T-helper 2 cell treated with Interferon-gamma antibody and Interleukin-4, amounts not matched to agents 100 ng/mL and 5 ng/mL, for 36 hours (primary cell): ENCODE data around the gene SEC23IP. TPM values are rescaled to one million over a fixed set of nuclear protein-coding genes. Genes with fewer than 3 reads are reported as not detected.
"Not testable (repeated sequence)": the region's sequence is repeated elsewhere in the genome, so short reads cannot be mapped to it uniquely, and the experiment has no call there.

ENCODE experiments used
- intact Hi-C: fragments of 100-400 bp; cut with micrococcal nuclease; formaldehyde crosslinking; loops from one replicate; pipeline ENCODE4 v1.15.1; 2023
- total RNA-seq: library from RNA; stranded (reverse); gene quantifications from 2 replicates; pipeline ENCODE4 v1.2.3, GENCODE V29; 2022

Gene SEC23IP
- total RNA-seq: 69.9 and 71.9 TPM in 2 replicates

- intact Hi-C loops: loop anchor here (1.0 kb wide), 2 partner anchors 20 to 295 kb away; partner anchors contain the start of gene MCMBP
These were observed at the start of gene SEC23IP for GRCh38 chr10:119892188-119893065. Gene SEC23IP, plus strand, starts transcription at chr10:119892730. Its CDS starts 53 bp downstream, at chr10:119892783.

DNA sequence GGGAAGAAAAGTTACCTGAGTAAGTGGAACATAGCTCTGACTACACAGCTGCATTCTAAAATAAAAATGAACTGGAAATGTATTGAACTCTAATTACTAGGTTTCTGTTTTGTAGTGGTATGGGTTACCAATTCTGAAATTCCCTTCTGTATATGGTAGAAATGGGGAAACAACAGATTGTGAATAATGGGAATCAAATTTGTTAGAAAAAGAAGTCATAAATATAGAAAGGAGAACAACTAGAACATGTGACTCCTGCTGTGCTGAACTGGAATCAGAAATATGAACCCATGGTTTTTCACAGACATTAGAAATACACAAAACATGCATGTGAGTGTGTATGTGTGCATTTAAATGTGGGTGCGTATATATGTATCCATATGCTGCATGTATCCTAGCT is 46.9 kb upstream of the SEC23IP start:
- intact Hi-C loops: no loop called here

DNA sequence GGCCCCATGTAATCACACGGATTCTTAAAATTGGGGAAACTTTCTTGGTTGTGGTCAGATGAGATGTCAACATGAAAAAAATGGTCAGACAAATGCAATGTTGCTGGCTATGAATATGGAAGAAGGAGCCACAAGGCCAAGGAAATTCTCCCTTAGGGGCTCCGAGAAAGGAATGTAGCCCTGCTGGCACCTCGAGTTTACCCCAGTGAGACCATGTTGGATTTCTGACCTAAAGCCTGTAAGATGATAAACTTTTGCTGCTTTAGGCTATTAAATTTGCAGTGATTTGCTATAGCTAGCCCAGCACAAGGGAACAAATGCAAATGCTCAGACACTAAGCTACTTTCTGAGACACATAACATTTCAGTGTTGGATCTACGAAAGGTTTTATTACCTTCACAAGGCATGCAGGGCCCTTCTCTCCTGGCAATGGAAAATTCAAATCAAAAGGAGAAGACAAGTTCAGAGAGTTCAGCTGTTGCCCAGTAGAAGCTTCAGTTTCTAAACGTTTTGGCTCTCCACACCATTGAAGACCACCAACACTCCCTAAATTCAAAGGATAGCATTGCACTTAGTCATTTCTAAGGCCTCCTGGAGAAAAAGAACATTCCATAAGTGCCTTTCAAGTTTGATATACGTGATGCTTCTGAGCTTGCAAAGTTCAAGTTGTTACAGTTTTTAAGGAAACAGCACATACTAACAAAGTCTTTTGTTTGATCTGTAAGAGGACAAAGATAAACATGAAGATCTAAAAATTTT is 43.3 kb upstream of the SEC23IP start:
- intact Hi-C loops: no loop called here

- intact Hi-C loops: no loop called here
These were observed 42.6 kb upstream of the SEC23IP start for GRCh38 chr10:119849944-119850343.

GRCh38 chr10:119852277-119852676 is 40.3 kb upstream of the SEC23IP start:
- intact Hi-C loops: no loop called here

DNA sequence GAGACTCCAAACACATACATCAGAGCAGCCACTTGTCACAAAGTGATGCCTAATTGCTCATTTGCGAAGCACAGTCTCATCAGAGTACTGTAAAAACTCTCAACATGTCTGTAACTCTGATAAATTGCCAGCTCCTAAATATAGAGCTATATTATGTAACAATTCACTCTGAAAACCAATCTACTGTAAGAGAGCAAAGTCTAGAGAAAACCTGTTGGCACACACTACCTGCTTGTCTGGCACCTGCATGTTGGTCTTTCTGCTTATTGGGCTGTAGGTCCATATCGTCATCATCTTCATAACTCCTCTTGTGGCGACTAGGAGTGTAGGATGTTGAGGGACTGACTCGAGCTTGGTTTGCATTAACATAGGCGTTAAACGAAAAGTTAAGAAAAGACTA is 39.7 kb upstream of the SEC23IP start:
- intact Hi-C loops: no loop called here

- intact Hi-C loops: no loop called here
These were observed 39.0 kb upstream of the SEC23IP start for GRCh38 chr10:119853574-119853973.

DNA sequence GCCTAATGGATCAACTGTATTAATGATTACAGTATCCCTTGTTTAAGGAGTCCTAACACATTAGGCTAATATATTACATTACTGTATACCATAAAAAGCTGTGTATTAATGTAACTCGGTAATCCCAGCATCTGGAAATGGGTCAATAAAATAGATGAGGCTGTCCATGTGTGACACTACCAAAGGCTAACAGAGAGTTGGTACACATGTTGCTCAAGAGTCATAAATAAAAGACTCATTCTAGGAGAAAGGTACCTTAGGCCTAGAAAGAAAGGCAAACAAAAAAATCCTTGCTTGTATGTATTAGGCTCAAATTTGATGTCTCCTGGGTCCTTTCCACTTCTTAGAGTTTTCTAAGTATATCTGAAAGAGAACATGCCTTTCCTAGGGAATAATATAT is 34.5 kb upstream of the SEC23IP start:
- intact Hi-C loops: no loop called here

- intact Hi-C loops: loop anchor here (1.0 kb wide), 2 partner anchors 109 to 173 kb away; no protein-coding TSS in a partner anchor
These were observed 32.9 kb upstream of the SEC23IP start for GRCh38 chr10:119859420-119860258.

DNA sequence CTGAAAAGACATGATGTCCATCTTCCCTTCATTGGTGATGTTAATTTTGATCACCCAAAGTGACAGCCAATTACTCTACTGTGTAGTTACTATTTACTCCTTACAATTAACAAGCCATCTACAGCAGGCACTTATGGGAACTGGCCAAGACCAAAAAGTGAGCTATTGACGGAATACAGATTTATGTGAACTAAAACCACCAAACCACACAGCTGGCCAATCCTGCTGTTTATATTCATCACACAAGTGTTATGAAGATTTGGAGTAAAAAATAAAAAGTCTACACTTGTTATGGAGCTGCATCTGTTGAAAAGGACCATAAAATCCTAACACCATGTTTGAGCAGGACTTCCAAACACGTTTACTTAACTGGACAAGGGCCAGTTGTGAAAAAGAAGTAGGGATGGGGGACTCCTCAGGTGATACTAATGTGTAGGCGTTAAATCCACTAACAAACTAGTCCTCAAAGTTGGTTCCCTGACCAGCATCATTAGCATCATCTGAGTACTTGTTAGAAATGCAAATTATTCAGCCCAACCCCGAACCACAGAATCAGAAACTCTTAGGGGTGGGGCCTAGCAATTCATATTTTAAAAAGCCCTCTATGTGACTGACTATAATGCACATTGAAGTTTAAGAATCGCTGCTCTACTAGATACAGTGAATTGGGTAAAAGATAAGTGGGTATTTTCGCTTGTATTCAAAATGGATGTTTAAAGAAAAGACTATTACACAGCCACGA is 31.5 kb upstream of the SEC23IP start:
- intact Hi-C loops: no loop called here

DNA sequence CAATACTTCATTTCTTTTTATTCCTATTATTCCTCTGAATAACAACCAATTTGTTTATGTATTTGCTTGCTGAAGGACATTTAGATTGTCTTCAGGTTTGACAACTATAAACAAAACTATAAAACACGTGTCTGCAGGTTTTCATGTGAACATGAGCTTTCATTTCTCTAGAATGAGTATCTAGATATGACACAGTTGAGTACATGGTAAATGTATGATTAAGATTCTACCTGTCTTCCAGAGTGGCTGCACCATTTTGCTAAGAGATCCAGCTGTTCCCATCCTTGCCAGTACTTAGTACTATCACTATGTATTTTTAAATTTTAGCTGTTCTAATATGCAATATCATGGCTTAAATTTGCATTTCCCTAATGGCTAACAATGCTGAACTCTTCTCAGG is 30.0 kb upstream of the SEC23IP start:
- intact Hi-C loops: no loop called here

GRCh38 chr10:119863951-119864565 is 28.5 kb upstream of the SEC23IP start:
- intact Hi-C loops: no loop called here

GRCh38 chr10:119865699-119866240 is 26.8 kb upstream of the SEC23IP start:
- intact Hi-C loops: no loop called here

- intact Hi-C loops: no loop called here
These were observed 25.2 kb upstream of the SEC23IP start for GRCh38 chr10:119867317-119867716.

DNA sequence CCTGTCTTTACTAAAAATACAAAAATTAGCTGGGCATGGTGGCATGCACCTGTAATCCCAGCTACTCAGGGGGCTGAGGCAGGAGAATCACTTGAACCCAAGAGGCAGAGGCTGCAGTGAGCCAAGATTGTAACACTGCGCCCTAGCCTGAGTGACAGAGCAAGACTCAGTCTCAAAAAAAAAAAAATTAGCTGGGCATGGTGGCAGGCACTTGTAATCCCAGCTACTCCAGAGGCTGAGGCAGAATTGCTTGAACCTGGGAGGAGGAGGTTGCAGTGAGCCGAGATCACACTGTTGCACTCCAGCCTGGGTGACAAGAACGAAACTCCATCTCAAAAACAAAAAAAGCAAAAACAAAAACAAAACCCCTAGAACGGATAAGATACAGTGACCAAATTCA is 23.1 kb upstream of the SEC23IP start:
- intact Hi-C loops: not testable (repeated sequence)

DNA sequence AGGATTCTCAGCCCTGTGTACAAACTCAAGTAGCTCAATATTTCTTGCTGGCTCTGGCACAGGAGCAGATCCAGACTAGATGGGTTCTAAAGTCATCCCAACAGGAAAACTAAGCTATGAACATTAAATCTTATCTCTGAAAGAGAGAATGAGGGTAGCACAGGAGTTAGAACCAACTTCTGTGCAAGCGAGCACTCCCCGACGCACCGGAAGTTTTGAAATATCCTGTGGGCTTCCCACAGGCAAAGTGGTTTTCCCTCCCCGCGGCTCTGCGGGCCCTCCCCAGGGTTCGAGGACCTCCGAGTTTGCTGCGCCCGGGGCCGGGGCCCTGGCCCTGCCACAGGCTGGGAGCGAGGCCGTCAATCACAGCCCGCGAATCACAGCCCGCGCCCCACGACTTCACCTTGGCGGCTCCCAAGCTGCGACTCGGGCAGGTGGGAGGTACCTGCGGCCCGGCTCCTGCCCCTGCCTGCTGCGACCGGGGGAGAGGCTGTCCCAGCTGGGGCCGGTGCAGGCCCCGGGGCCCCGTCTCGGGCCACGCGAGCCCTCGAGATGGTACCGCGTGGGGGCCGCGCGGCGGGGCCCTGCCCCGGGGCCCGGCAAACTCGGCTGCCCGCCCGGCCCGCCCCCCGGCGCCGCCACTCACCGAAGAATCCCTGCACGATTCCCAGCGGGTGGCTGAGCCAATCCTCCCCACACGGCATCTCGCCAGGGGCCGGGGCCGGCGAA is 20.5 kb upstream of the SEC23IP start:
- intact Hi-C loops: loop anchor here (1.0 to 5.0 kb wide), 6 partner anchors 20 to 1115 kb away; partner anchors contain the start of genes GRK5, INPP5F, PRDX3 and SEC23IP

- intact Hi-C loops: loop anchor here (1.0 to 5.0 kb wide), 6 partner anchors 20 to 1115 kb away; partner anchors contain the start of genes GRK5, INPP5F, PRDX3 and SEC23IP
These were observed 20.0 kb upstream of the SEC23IP start, which contains the start of gene MCMBP for GRCh38 chr10:119872610-119872859. Gene MCMBP, minus strand, starts transcription at chr10:119872843. Its CDS starts 259 bp downstream, at chr10:119872584.

DNA sequence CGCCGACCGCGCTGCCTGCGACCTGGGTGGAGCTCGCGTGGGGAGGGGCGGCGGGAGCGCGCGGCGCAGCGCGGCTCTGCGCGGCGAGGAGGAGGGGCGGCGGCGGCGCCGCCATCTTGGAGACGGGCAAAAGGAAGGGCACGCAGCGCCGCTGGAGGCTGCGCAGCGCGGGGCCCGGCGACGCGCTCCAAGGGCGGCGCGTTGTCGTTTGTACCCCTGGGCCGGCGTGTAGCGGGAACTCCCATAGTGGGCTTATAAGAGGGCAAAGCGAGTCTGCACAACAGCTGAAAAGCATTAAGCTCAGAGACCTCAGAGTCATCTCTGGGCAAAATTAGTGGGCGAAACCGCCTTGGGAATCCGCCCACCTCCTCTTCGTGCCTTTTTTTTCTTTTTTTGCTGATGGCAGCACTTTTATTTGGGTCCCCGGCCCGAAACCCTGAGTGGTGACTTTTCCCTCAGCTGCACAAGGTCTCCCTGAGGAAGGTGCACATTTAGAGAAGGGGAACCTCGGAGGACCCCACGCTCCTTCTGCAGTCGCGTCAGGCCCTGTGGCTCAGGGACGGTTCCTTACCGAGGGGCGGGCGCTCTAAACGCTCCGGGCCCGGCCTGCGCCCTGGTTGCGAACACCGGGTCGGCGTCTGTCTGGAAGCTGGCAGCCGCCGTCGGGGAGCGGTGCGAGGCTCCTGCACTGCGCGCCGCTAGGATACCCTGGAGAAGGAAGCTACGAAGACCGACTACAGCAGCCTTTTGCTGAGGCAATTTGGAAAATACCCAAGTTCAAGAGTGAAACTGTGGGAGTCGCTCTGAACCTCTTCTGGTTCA is 19.5 kb upstream of the SEC23IP start:
- intact Hi-C loops: loop anchor here (1.0 to 5.0 kb wide), 7 partner anchors 19 to 1116 kb away; partner anchors contain the start of genes GRK5, INPP5F, PRDX3 and SEC23IP
